Astrocyte of the cerebellum (primary cell): ENCODE data around the gene SEMA4D.
A peak's percentile ranks its signal among the peaks of the same experiment; 100 is the strongest.

Experiments
- DNase-seq: peaks from one replicate; pipeline ENCODE4 v3.0.0-alpha.2; 2011; ENCODE audit warnings: low read depth
- H3K4me3 ChIP-seq: 2 replicates; pipeline ENCODE4 v1.5.1; 2011; ENCODE audit warnings: mild to moderate bottlenecking, low read depth, low read length, moderate library complexity
- CTCF ChIP-seq: IDR thresholded peaks from 2 replicates; pipeline ENCODE4 v1.5.1; 2012; ENCODE audit warnings: low read length, low read depth, moderate library complexity, mild to moderate bottlenecking; ENCODE audit errors: missing control alignments
- in situ Hi-C: cut with HindIII; loops from 2 replicates; pipeline ENCODE4 v1.10.0; 2017; ENCODE audit warnings: low sequenced_read_pairs

SEMA4D gene

GRCh38 chr9:89500008-89500407, 2.1 kb upstream of the SEMA4D start:
- TF ChIP-seq CTCF: no peak
- in situ Hi-C loops: no loop called here
- DNase-seq: no peak
- H3K4me3 ChIP-seq: no peak overlapping the region

- H3K4me3 ChIP-seq: no peak overlapping the region
- no peak for DNase-seq
- TF ChIP-seq CTCF: no peak
- in situ Hi-C loops: loop anchor here (5.0 to 10.0 kb wide), 2 partner anchors 67 to 164 kb away; no protein-coding TSS in a partner anchor
Observed at GRCh38 chr9:89498852-89499480, 1.1 kb upstream of the SEMA4D start.

- no peak for TF ChIP-seq CTCF
- no peak for DNase-seq
- peak overlapping the region; percentile 47 for H3K4me3 ChIP-seq
- in situ Hi-C loops: loop anchor here (5.0 to 10.0 kb wide), 2 partner anchors 65 to 163 kb away; no protein-coding TSS in a partner anchor
Observed at GRCh38 chr9:89497257-89497963, 503 bp downstream of the SEMA4D start.

- DNase-seq: no peak
- TF ChIP-seq CTCF: no peak
- H3K4me3 ChIP-seq: peak overlapping the region; percentile 47
Observed at GRCh38 chr9:89496645-89497256, 1.2 kb downstream of the SEMA4D start.

GRCh38 chr9:89495824-89496560, 1.9 kb downstream of the SEMA4D start:
- H3K4me3 ChIP-seq: no peak overlapping the region
- TF ChIP-seq CTCF: no peak
- no peak for DNase-seq
- in situ Hi-C loops: loop anchor here (5.0 to 10.0 kb wide), 2 partner anchors 64 to 161 kb away; no protein-coding TSS in a partner anchor

More at GRCh38 chr9:89496645-89497256, 1.2 kb downstream of the SEMA4D start:
- in situ Hi-C loops: loop anchor here (5.0 to 10.0 kb wide), 2 partner anchors 64 to 162 kb away; no protein-coding TSS in a partner anchor

- no peak for DNase-seq
- no peak overlapping the region for H3K4me3 ChIP-seq
- no peak for TF ChIP-seq CTCF
- in situ Hi-C loops: loop anchor here (10.0 kb wide), 1 partner anchor 159 kb away; no protein-coding TSS in a partner anchor
Observed at GRCh38 chr9:89494199-89494598, 3.7 kb downstream of the SEMA4D start.
